Ovary (tissue), 3 donors: Measurements from ENCODE around the gene ZNF184.

ENCODE experiments used
- CTCF ChIP-seq, 3 donors: fragments of 450-650 bp in 2 of 3; fragments of 200-600 bp in 1 of 3; IDR thresholded peaks; one replicate each; pipeline versions ENCODE4 v1.5.1 to v1.8.0; 2016 to 2022; ENCODE audit warnings: antibody characterized with exemption in 3 of 3, mild to moderate bottlenecking in 1 of 3
- POLR2A ChIP-seq: fragments of 450-650 bp; IDR thresholded peaks from one replicate; pipeline ENCODE4 v1.6.1; 2017; ENCODE audit warnings: antibody characterized with exemption, mild to moderate bottlenecking, moderate library complexity
- donor health status: DM: no; HTN: no; CAD: no.

GRCh38 chr6:27477318-27478013 is 4.6 kb upstream of the ZNF184 start:
- TF ChIP-seq CTCF (IDR thresholded peaks at IDR 0.05): no peak
- TF ChIP-seq POLR2A: no peak
